Right lobe of liver (tissue), 6 donors: ENCODE measurements around the gene PIM3. TPM values are rescaled to one million over a fixed set of nuclear protein-coding genes. Genes with fewer than 3 reads are reported as not detected.
"Not testable (repeated sequence)": the region's sequence is repeated elsewhere in the genome, so short reads cannot be mapped to it uniquely, and the experiment has no call there.

Experiments used
- ATAC-seq, 4 donors: fragments of 200-7000 bp; cut with Tn5 transposase; one replicate each; pipeline ENCODE4 v1.9.1; 2020; ENCODE audit warnings: mild to moderate bottlenecking in 4 of 4, moderate library complexity in 4 of 4
- DNase-seq, 3 donors: peaks; one replicate each; pipeline ENCODE4 v3.0.0-alpha.2; 2020
- H3K27ac ChIP-seq, 3 donors: fragments of 200-600 bp; one replicate each; pipeline ENCODE4 v1.8.0; 2022
- H3K27me3 ChIP-seq, 2 donors: fragments of 200-600 bp; one replicate each; pipeline ENCODE4 v1.8.0; 2022
- H3K36me3 ChIP-seq, 4 donors: fragments of 200-600 bp; sonication (generic) in 1 of 4; one replicate each; pipeline versions ENCODE4 v1.5.1 to v1.8.0; 2017 to 2022; ENCODE audit warnings: control low read depth in 1 of 4
- H3K4me1 ChIP-seq, 4 donors: fragments of 200-600 bp; sonication (generic) in 1 of 4; one replicate each; pipeline versions ENCODE4 v1.5.1 to v1.8.0; 2017 to 2022; ENCODE audit warnings: control low read depth in 1 of 4
- H3K4me3 ChIP-seq, 3 donors: fragments of 200-600 bp; one replicate each; pipeline ENCODE4 v1.8.0; 2022
- H3K9me3 ChIP-seq, 4 donors: fragments of 200-600 bp; sonication (generic) in 1 of 4; one replicate each; pipeline versions ENCODE4 v1.5.1 to v1.8.0; 2017 to 2022; ENCODE audit warnings: control low read depth in 1 of 4
- CTCF ChIP-seq, 4 donors: fragments of 200-600 bp in 3 of 4; fragments of 450-650 bp in 1 of 4; IDR thresholded peaks; one replicate each; pipeline versions ENCODE4 v1.5.1 to v1.8.0; 2016 to 2022; ENCODE audit warnings: antibody characterized with exemption in 4 of 4, mild to moderate bottlenecking in 2 of 4
- POLR2A ChIP-seq: fragments of 450-650 bp; IDR thresholded peaks from one replicate; pipeline ENCODE4 v1.6.1; 2017; ENCODE audit warnings: antibody characterized with exemption, mild to moderate bottlenecking
- WGBS: methylation state at CpG from one replicate; pipeline ENCODE4 v1.1.6; 2018; ENCODE audit warnings: low coverage, low lambda C conversion rate; ENCODE audit not compliant: insufficient coverage; ENCODE audit errors: missing lambda C conversion rate; 5-methylcytosine and 5-hydroxymethylcytosine counted together
- intact Hi-C, 2 donors: fragments of 100-400 bp; cut with DNase I; formaldehyde crosslinking; loops; one replicate each; pipeline versions ENCODE4 v1.11.2 to v1.14.1; 2022
- total RNA-seq, 6 experiments: library from RNA; depleted of rRNA in 2 of 6; stranded (reverse); fragments of >200 nt in 2 of 6; fragmentation: NEBNext Ultra II Directional in 3 of 6; extraction: Animal tissue kit (Norgen Biotek cat#: 25700) in 3 of 6; gene quantifications; one replicate each; pipeline versions ENCODE4 v1.1.0 to v1.2.4, GENCODE V29; 2016 to 2023
- donor health status: DM: no; HTN: yes; CAD: no.
- donor health status: DM: no; HTN: no; CAD: no.
- donor health status: DM: no; HTN: no; CAD: no.
- donor health status: DM: no; HTN: yes; CAD: no.
- donor health status: DM: no; HTN: yes; CAD: no.

Gene PIM3
- total RNA-seq, 6 experiments from 2014 or later = 26.7 to 64.4 (median 32.8) TPM

- ATAC-seq (no peak), DNase-seq (no peak)
- Histone ChIP-seq H3K27me3 (no peaks in the 10 kb centered on the region), H3K27ac (no peak overlapping the region), H3K4me1 (peaks cover 0 to 18% (median 0%) of the 10 kb centered on the region in 4 donors), H3K36me3 (no peaks in the 10 kb centered on the region), H3K4me3 (no peak overlapping the region), H3K9me3 (no peaks in the 10 kb centered on the region)
- TF ChIP-seq POLR2A (no peak), CTCF (IDR thresholded peaks at IDR 0.05) (no peak)
- intact Hi-C loops = no loop called here
- no CpG with 5 or more reads among the region's 11 CpGs for WGBS
These were observed 17.2 kb upstream of the PIM3 start for GRCh38 chr22:49943405-49943765.

GRCh38 chr22:49943771-49944398 lies 16.7 kb upstream of the PIM3 start:
- DNase-seq (no peak), ATAC-seq (no peak)
- TF ChIP-seq POLR2A (no peak), CTCF (IDR thresholded peaks at IDR 0.05) (no peak)
- H3K9me3 ChIP-seq = no peaks in the 10 kb centered on the region
- H3K4me3 ChIP-seq = peak overlapping the region in 1 of 3 donors; percentile 18
- H3K27me3 ChIP-seq = no peaks in the 10 kb centered on the region
- whole genome bisulfite sequencing = 60% methylated on average over 1 of the region's 25 CpGs
- H3K27ac ChIP-seq = peak overlapping the region in 1 of 3 donors; percentile 57
- H3K36me3 ChIP-seq = no peaks in the 10 kb centered on the region
- intact Hi-C loops = no loop called here
- H3K4me1 ChIP-seq = peaks cover 0 to 19% (median 0%) of the 10 kb centered on the region in 4 donors

GRCh38 chr22:49944399-49944891 lies 16.1 kb upstream of the PIM3 start:
- no peak for ATAC-seq
- no peaks in the 10 kb centered on the region for H3K36me3 ChIP-seq
- H3K4me3 ChIP-seq = peak overlapping the region in 1 of 3 donors; percentile 18
- intact Hi-C loops = no loop called here
- H3K4me1 ChIP-seq = peaks cover 0 to 19% (median 0%) of the 10 kb centered on the region in 4 donors
- H3K27ac ChIP-seq = peak overlapping the region in 1 of 3 donors; percentile 57
- H3K9me3 ChIP-seq = no peaks in the 10 kb centered on the region
- H3K27me3 ChIP-seq = no peaks in the 10 kb centered on the region
- WGBS = 80% methylated on average over 2 of the region's 13 CpGs
- no peak for DNase-seq
- no peak for TF ChIP-seq POLR2A
- no peak for TF ChIP-seq CTCF (IDR thresholded peaks at IDR 0.05)

- peak overlapping the region in 1 of 3 donors; percentile 35 for H3K27ac ChIP-seq
These were observed 15.4 kb upstream of the PIM3 start for GRCh38 chr22:49945042-49945794.

More at GRCh38 chr22:49945042-49945794, 15.4 kb upstream of the PIM3 start:
- DNase-seq, H3K36me3 ChIP-seq, ATAC-seq, H3K27me3 ChIP-seq, H3K4me3 ChIP-seq, H3K9me3 ChIP-seq, intact Hi-C loops: not testable (repeated sequence)
- WGBS = 72% methylated on average over 11 of the region's 17 CpGs
- peaks cover 0 to 19% (median 0%) of the 10 kb centered on the region in 4 donors for H3K4me1 ChIP-seq
